Chondrocyte (in vitro differentiated cells): Measurements from ENCODE around the gene MAD2L2. TPM values are rescaled to one million over a fixed set of nuclear protein-coding genes. Genes with fewer than 3 reads are reported as not detected.

Experiments
- DNase-seq: peaks from one replicate; pipeline ENCODE4 v3.0.0; 2021; ENCODE audit warnings: mixed read lengths, low spot score
- H3K27ac Mint-ChIP-seq: one replicate; pipeline ENCODE4 v1.8.0; 2021; ENCODE audit warnings: mild to moderate bottlenecking, moderate library complexity, mixed read lengths; ENCODE audit not compliant: unreplicated experiment
- H3K27me3 Mint-ChIP-seq: 2 replicates; pipeline ENCODE4 v1.8.0; 2021; ENCODE audit warnings: low read depth, mixed read lengths
- H3K36me3 Mint-ChIP-seq: 2 replicates; pipeline ENCODE4 v1.8.0; 2021; ENCODE audit warnings: low read depth, mixed read lengths
- H3K4me1 Mint-ChIP-seq: 2 replicates; pipeline ENCODE4 v1.8.0; 2021; ENCODE audit warnings: low read depth, mild to moderate bottlenecking, mixed read lengths
- H3K4me3 Mint-ChIP-seq: one replicate; pipeline ENCODE4 v1.8.0; 2021; ENCODE audit warnings: mild to moderate bottlenecking, moderate library complexity, mixed read lengths; ENCODE audit not compliant: unreplicated experiment
- H3K9me3 Mint-ChIP-seq: 2 replicates; pipeline ENCODE4 v1.8.0; 2021; ENCODE audit warnings: low read depth, mixed read lengths
- CTCF ChIP-seq: fragments of 200-600 bp; sonication (generic); IDR thresholded peaks from 2 replicates; pipeline ENCODE4 v1.5.0; 2021; ENCODE audit warnings: antibody characterized with exemption, mild to moderate bottlenecking, moderate library complexity
- total RNA-seq: library from RNA; stranded (reverse); gene quantifications from 3 replicates; pipeline ENCODE4 v1.2.1, GENCODE V29; 2021

The MAD2L2 gene
- total RNA-seq, 1 donor from 2014 or later = 31.8 TPM

- no peak for DNase-seq
These were observed 52.2 kb downstream of the MAD2L2 start for GRCh38 chr1:11628767-11629166.

DNA sequence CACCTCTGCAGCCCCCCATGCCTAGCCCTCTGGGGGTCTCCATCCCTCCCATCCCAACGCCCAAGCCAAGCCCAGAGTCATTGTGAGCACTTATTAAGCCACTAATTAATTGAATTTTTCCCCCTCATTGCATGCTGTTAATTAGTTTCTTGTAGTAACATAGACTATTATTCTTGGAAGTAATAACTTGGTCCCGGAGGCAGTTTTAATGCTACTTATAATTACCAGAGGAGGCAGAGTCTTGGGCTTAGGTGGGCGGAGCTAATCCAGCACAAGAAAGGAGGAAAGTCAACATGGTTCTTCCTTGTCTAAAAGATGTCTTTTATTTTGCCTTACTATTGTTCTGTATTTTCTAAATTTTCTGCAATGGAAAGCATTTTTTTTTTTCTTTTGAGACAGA, 54.4 kb downstream of the MAD2L2 start:
- no peak overlapping the region for H3K27ac Mint-ChIP-seq
- TF ChIP-seq CTCF = no peak
- H3K36me3 Mint-ChIP-seq = no peaks in the 10 kb centered on the region
- no peaks in the 10 kb centered on the region for H3K4me1 Mint-ChIP-seq
- no peak for DNase-seq
- no peak overlapping the region for H3K4me3 Mint-ChIP-seq
- H3K27me3 Mint-ChIP-seq = peaks cover 57% of the 10 kb centered on the region
- H3K9me3 Mint-ChIP-seq = no peaks in the 10 kb centered on the region

More at GRCh38 chr1:11628767-11629166, 52.2 kb downstream of the MAD2L2 start:
- no peak for TF ChIP-seq CTCF
- no peaks in the 10 kb centered on the region for H3K4me1 Mint-ChIP-seq
- H3K36me3 Mint-ChIP-seq = no peaks in the 10 kb centered on the region
- H3K9me3 Mint-ChIP-seq = no peaks in the 10 kb centered on the region
- no peak overlapping the region for H3K4me3 Mint-ChIP-seq
- no peak overlapping the region for H3K27ac Mint-ChIP-seq
- H3K27me3 Mint-ChIP-seq = peaks cover 48% of the 10 kb centered on the region

Other genes with a start within 250 kb of the MAD2L2 start
- gene DISP3, start 202.0 kb downstream of the MAD2L2 start, total RNA-seq = 0.05 to 0.21 TPM in 2 of 3 replicates, not detected in the other
- 1.2 to 1.6 TPM (median 1.2 TPM) in 3 replicates for gene FBXO2, start 26.7 kb downstream of the MAD2L2 start, total RNA-seq
- 15.7 to 17.5 TPM (median 16.5 TPM) in 3 replicates for gene FBXO44, start 26.3 kb downstream of the MAD2L2 start, total RNA-seq
- 8.5 to 10.1 TPM (median 9.2 TPM) in 3 replicates for gene FBXO6, start 16.9 kb downstream of the MAD2L2 start, total RNA-seq
- gene DRAXIN, start 10.6 kb upstream of the MAD2L2 start, total RNA-seq = 0.17 to 0.29 TPM (median 0.18 TPM) in 3 replicates
- gene AGTRAP, start 55.0 kb upstream of the MAD2L2 start, total RNA-seq = 19.8 to 25.5 TPM (median 23.8 TPM) in 3 replicates
- 0.36 TPM in 1 of 3 replicates, not detected in the others for gene C1orf167, start 81.0 kb upstream of the MAD2L2 start, total RNA-seq
- 18.2 to 23.3 TPM (median 22.3 TPM) in 3 replicates for gene MTHFR, start 124.8 kb upstream of the MAD2L2 start, total RNA-seq
- 20.7 to 22.2 TPM (median 21.7 TPM) in 3 replicates for gene CLCN6, start 125.0 kb upstream of the MAD2L2 start, total RNA-seq
- not detected in 3 replicates for gene NPPA, start 166.6 kb upstream of the MAD2L2 start, total RNA-seq
- gene NPPB, start 177.8 kb upstream of the MAD2L2 start, total RNA-seq = not detected in 3 replicates
- gene KIAA2013, start 245.3 kb upstream of the MAD2L2 start, total RNA-seq = 46.3 to 51.4 TPM (median 47.6 TPM) in 3 replicates